Measurements from ENCODE around the gene IL13RA1.

GRCh38 chrX:118724775-118725174, 2.6 kb upstream of the IL13RA1 start:
- TF ChIP-seq CTCF (optimal IDR thresholded peaks at IDR 0.05 in 1 of 3, IDR thresholded peaks at IDR 0.05 in 1 of 3, conservative IDR thresholded peaks at IDR 0.05 in 1 of 3; ENCODE audit: extremely low read depth in 1 of 3, insufficient read depth in 2 of 3, low read length in 3 of 3) (no peak), EZH2 (IDR thresholded peaks at IDR 0.05; ENCODE audit: low read length) (no peak)

All from keratinocyte (primary cell).